GM18498 (cell line): ENCODE results near the gene GPC3.
"Not testable (repeated sequence)": the region's sequence is repeated elsewhere in the genome, so short reads cannot be mapped to it uniquely, and the experiment has no call there.

Experiments used
- ATAC-seq: cut with Tn5 transposase; IDR thresholded peaks from one replicate; pipeline ENCODE4 v1.9.1; 2021; ENCODE audit warnings: mild to moderate bottlenecking, moderate library complexity; ENCODE audit not compliant: unreplicated experiment

Gene GPC3

DNA sequence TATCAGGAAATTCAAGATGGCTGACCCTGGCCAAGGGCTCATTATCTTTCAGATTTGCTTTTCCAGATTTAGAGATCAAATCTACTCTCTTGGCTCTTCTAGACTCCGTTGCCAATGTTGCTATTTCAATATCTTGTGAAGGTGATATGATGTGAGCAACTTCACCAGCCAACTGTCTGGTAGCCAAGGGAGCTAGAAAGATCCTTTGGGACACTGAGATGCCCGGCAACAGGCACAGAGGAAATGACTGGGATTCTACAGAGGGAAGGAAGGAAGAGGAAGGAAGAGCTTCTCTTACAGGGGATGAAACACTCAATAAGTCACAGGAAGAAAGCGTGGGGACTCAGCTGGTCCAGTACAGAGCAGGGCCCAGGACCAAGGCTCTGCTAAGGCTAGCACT lies 448.3 kb downstream of the GPC3 start:
- ATAC-seq: no peak

DNA sequence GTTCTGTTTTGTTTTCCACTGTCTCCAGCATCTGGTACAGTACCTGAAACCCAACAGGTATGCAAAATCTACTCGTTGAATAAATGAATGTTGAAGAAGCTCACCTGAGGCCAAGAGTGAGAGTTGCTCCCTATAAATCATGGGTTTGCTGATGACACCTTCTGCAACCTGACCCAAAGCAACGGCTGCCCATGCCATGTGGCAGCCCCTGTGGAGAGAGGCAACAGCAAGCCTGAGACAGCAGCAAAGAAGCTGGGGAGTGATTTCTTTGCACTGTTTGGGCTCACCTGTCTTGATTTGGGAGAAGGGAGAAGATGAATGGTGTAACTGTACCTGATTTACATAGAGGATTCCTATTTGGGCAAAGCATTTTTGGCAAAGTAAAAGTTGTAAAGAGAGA lies 450.3 kb downstream of the GPC3 start:
- ATAC-seq: no peak

DNA sequence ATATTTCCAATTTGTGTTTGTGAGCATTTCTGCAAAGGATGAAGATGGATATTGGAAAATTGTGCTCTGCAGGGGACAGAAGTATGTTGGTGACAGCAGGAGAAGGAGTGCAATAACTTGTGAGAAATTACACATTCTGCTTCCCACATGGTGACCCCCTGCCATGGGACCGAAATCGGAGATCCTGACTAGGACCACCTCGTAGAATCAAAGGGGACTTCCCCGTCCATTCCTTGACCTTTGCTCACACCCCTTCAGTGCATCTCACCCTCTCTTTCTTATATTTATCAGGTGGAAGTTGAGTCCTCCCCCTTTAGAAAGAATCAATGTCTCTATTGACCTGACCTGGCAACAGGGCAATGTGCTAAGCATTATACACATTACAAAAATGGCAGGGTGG lies 451.2 kb downstream of the GPC3 start:
- ATAC-seq: no peak

DNA sequence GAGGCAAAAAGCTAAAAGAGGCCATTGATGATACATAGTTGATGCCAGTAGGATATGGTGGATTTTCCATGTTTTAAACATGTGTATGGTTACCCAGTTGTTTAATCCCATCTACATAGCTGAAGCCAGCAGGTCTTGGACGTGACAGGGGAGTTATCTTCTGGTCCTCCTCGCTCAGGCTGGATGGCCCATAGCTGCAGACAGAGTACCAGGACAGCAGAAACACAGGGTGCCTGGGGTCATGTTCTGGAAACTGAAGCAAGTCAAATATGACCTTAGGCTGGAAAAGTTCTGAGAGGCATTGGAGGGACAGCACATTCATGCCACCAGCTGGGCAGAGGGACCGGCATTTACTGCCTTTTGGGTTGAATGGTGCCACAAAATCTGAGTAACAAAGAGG lies 452.1 kb downstream of the GPC3 start:
- no peak for ATAC-seq

DNA sequence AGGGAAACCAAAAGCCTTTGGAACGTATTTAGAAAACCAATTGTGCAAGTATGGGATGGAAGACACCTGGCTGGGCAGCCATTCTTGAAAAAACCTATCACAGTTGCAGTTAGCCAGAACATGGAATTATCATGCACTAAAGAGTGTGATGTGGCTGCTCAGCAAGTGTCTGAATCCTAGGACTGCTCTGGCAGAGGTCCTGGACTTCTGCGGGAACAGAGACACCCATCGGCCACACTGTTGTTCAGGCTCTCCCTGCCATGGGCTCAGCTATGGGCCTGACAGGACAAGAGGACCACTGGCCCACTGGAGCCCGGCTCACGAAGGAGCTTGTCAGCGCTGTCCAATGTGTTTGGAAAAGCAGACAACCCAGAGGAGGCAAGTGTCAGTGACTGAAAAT lies 454.4 kb downstream of the GPC3 start:
- ATAC-seq: no peak

DNA sequence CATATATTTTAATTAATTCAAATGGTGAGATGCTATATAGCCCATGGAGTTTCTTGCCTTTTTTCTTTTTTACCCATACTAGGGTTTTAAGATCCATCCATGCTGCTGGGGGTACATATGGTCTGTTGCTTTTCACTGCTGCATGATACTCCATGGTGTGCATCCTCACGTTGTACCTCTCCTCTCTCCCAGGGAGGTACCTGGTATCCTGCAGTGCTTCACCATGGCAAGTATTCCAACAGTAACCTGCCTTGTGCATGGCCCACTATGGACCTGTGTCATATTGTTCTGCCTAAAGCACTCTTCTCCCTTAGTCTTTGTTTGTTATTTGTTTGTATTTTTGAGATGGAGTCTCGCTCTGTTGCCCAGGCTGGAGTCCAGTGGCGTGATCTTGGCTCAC lies 455.8 kb downstream of the GPC3 start:
- no peak for ATAC-seq

DNA sequence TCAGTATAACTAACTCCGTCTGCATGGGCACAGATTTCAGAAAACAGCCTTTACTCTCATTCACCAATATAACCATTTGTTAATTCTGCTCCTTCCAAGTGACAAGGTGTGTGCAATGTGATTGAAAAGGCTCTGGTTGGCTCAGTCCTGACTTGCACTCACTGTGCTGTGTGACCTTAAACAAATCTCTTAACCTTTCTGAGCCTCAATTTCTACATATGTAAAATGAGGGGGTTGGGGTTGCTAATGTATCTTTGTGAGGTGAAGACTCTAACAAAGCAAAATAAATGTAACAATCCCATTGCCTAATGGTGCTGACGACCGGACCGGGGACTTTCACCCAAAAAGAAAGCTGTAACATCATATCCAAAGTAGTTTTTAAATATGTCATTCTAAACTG lies 457.6 kb downstream of the GPC3 start:
- ATAC-seq: no peak

DNA sequence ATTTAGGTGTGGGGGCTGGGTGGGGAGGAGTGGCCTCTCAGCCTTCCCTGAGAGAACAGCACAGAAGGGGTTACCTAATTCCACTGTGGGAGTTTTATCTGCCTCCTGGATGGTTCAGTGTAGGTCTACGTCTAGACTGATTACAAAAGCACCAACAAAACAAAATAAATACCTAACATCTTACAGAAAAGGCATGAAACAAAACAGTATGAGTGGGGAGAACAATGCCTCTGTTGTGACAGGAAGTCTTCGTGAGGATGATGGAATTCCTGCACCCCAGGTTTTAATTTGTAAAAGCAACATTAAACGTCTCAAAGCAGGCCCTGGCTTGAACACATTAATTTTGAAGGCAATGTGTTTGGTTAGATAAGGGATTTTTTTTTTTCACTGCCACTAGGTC lies 458.0 kb downstream of the GPC3 start:
- no peak for ATAC-seq

DNA sequence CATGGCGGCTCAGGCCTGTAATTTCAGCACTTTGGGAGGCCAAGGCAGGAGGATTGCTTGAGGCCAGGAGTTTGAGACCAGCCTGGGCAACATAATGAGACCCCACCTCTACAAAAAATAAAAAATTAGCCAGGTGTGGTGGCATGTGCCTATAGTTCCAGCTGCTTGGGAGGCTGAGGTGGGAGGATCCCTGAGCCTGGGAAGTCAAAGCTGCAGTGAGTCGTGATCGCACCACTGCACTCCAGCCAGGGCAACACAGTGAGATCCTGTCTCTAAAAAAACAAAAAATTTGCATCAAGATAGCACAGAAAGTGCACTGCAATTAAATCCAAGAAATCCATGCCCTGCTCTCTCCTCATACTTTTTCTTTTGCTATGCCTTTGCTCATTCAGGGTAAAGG lies 458.6 kb downstream of the GPC3 start:
- not testable (repeated sequence) for ATAC-seq

DNA sequence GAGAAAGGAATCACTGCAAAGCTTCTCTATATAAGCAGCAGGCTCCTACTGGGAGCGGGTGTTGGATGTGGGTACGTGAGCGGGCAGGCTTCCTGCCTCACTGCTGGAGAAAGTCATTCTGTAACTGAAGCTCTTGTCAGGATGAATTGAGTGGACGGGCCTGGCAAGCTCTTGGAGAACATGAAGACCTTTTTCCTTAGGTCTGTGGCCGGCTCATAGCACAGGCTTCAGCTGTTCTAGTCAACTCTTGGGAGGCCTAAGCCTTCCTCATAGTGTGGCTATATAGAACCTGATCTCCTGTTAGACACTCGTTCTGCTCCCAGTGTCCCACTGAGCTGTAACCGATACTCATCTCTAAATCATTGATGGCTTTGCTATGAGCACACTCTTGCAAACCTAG lies 461.9 kb downstream of the GPC3 start:
- ATAC-seq: no peak

DNA sequence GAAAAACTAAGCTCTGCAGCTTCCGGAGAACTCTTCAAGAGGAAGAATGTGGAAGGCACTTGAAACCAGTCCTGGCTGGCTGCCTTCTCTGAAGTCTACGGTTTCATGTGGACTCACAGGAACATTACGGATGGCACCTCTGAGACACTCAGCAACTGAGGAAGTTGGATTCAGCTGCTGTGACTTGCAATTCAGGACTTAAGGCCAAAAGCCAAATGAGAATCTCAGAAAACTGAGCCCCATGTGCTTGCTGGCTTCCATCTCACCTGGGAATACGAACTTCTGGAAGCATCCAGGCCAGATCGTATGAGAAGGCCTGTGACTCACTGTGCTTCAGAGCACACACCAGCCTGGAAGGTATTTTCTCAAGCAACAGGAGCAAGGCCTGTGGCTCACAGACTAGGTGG lies 462.3 kb downstream of the GPC3 start:
- ATAC-seq: no peak

DNA sequence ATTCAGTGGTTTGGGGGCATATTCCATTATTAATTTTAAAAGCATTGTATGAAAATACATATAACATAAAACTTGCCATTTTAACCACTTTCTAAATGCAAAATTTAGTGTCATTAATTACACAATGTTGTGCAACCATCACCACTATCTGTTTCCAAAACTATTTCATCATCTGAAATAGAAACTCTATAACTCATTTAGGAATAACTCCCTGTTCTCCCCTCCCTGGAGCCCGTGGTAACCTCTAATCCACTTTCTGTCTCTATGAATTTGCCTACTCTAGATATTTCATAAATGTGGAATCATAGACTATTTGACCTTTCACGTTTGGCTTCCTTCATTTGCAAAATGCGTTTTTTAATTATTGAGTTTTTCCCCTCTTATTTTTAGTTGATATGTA lies 468.7 kb downstream of the GPC3 start:
- no peak for ATAC-seq

DNA sequence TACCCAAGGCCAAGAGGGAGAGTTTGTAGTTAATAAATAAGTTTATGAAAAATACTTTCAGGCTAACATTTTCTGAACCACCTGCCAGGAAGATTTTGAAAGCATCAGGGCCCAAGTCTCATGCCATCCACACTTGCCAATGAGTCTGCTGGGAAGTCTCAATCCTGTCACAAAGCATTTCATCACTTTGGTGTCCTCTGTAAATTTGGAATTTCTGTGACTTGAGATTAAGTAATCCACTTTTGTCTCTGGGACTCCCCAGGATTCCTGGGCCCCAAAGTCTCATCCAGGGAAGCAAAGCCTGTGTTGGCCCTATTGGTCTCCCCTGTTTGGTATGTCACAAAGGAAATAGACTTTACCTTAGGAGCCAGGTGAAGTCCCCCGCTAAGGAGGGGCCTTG lies 470.9 kb downstream of the GPC3 start:
- ATAC-seq: no peak

DNA sequence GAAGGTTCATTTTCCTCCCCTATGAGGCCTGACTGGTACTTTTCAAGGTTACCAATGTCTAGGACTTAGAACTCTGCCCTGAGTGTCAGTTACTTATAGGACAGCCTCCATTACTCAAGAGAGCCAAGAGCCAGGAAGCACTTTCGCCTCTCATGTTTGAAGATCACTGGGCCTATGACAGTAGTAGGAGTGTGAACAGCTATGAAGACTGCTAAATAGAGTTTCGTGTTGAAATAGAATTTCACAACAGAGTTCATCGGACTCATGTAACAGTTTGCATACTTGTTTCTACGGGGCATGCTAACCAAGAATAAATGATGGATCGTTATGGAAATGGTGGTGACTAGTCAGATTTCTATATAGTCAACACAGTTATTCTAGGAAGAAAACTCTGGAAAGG lies 472.3 kb downstream of the GPC3 start:
- no peak for ATAC-seq

DNA sequence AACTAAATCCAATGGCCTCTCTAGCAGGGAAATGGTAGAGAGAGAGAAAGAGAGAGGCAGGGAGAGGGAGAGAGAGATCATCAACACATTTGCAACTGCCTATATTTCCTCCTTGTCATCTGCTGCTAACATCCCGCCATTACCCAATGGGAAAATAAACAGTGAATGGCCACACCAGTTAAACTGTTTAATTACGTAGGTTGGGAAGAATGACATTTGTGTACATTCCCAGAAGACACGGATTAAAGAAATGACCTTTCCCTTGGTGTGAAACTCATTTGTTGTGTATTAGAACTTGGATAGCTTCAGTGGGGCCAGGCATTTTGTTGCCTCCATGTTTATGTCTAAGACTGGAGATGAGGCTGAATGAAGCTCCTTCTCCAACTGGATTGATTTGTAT lies 474.4 kb downstream of the GPC3 start:
- ATAC-seq: no peak

DNA sequence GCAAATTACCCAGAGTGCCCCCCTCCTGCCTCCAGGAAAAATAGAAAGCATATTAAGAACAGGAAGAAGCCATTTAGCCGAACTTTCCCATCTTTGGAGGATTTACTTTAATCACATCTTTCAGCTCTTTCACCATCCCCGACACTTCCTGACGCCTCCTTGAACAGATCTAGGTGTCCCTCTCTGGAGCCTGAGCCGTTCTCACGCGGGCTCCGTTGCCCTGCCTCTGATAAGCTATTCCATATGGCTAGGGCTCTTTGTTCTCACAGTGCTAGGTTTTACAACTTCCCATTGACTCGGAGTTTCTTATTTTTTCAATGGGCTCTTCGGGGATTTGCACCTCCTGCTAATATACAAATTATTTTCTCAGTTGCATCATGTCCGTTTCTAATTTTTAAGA lies 488.0 kb downstream of the GPC3 start:
- no peak for ATAC-seq

DNA sequence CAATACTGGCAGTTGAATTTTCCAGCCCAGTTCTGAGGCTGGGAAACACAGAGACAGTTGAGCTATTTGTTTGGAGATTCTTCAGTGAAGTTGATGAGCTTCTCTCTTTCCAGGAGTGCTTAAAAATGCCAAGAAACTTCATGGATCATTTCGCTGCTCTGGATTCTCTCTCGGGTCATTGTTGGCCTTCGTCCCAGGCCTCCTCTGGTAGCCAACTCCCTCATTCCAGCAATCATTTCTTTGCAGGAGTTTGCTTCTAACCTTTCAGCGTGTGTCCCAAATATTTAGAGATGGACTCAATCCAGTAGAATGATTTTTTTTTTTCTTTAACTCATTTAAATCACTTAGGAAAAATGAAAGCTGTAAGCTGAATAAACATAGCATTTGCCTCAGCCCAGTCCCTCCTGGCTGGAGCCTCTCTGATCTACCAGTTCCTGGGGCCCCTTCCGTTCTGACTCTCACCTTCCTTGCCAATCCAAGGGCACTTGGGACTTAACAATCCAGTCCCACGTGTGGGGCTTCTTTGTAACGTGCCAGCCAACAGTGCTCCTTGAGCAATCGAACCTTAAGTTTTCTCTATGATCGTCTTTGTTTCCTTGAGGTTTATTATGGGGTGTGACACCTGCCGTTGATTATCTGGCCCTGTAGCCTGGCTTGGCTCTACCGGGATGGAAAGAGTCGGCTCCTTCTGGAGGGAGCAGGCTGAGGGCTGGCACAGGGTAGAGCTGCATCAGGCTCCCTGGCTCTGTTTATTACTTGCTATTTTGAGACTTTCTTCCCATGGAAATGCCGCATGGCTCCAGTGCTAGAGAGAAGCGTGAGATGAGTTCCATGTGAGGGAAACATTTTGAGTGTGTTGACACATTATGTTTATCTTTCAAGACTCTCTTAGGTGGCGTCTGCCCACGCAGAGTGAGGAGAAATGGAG lies 489.7 kb downstream of the GPC3 start:
- ATAC-seq: no peak

DNA sequence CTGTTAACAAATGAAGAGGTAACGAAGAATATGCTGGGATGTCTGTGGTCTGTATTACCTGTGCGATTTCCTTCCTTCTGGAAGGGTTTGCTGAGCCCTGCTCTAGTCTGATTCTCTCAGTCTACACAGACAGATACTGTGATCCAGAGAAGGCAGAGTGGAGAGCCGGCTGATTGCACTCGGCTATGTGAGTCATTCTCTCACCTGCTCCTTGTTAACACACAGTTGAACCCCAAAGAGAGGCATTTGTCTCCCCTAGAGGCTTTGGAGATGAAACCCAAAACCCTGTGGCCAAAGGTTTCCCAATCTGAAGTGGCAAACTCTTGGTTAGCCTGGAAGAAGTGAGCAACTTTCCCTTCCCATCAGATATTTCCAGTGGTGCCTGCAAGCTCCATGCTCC lies 492.0 kb downstream of the GPC3 start:
- no peak for ATAC-seq

DNA sequence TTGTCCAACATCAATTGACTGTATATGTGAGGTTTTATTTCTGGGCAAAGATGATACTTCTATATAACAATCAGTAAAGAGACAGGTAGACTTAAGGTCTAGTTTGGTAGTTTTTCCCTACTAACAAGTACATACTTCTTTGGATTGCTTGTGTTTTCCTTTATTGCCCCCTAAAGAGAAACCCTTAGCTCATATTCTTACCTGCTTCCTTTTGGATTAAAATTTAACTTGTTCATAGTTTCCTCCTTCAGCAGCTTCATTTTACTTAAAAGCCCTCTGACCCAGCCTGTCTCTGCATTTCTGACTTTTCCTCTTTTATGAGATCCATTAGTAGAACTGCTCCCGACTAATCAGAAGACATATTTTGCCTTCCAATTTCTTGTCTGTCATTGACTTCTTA lies 494.4 kb downstream of the GPC3 start:
- ATAC-seq: no peak
